HepG2 (cell line): ENCODE data around the gene RUVBL1. TPM values are rescaled to one million over a fixed set of nuclear protein-coding genes. Genes with fewer than 3 reads are reported as not detected.

Source experiments
- ATF7 ChIP-seq, 2 experiments: fragments of 450-650 bp in 1 of 2; sonication (generic) in 1 of 2; formaldehyde crosslinking in 1 of 2; IDR thresholded peaks; 2 replicates each; pipeline versions ENCODE4 v1.4.0 to v1.6.1; 2016 to 2020; ENCODE audit warnings: antibody characterized with exemption in 1 of 2, mild to moderate bottlenecking in 1 of 2, missing genetic modification reagents in 1 of 2
- CENPT ChIP-seq: sonication (generic); formaldehyde crosslinking; IDR thresholded peaks from 2 replicates; pipeline ENCODE4 v1.8.0; 2022; ENCODE audit warnings: low read depth, mild to moderate bottlenecking, moderate library complexity, missing genetic modification reagents
- CENPX ChIP-seq: sonication (generic); formaldehyde crosslinking; IDR thresholded peaks from 2 replicates; pipeline ENCODE4 v1.9.0; 2021; ENCODE audit warnings: mild to moderate bottlenecking, missing genetic modification reagents, moderate library complexity
- CREM ChIP-seq, 2 experiments: sonication (generic) in 1 of 2; formaldehyde crosslinking in 1 of 2; IDR thresholded peaks; 2 replicates each; pipeline versions ENCODE4 v1.4.0 to v1.6.1; 2016 to 2020; ENCODE audit warnings: antibody characterized with exemption in 1 of 2, mild to moderate bottlenecking in 1 of 2, missing genetic modification reagents in 1 of 2
- DNMT3B ChIP-seq: conservative IDR thresholded peaks from 2 replicates; pipeline ENCODE4 v1.6.1; 2016; ENCODE audit warnings: missing biosample characterization, control low read depth
- LBX2 ChIP-seq: sonication (generic); formaldehyde crosslinking; IDR thresholded peaks from 2 replicates; pipeline ENCODE4 v1.5.0; 2020; ENCODE audit warnings: missing genetic modification reagents, mild to moderate bottlenecking, borderline replicate concordance
- MEF2D ChIP-seq: sonication (generic); formaldehyde crosslinking; IDR thresholded peaks from 2 replicates; pipeline ENCODE4 v1.5.1; 2020; ENCODE audit warnings: mild to moderate bottlenecking, missing genetic modification reagents
- MXD1 ChIP-seq: sonication (generic); formaldehyde crosslinking; IDR thresholded peaks from 2 replicates; pipeline ENCODE4 v1.4.0; 2020; ENCODE audit warnings: mild to moderate bottlenecking, missing genetic modification reagents
- NFKB2 ChIP-seq: sonication (generic); formaldehyde crosslinking; IDR thresholded peaks from 2 replicates; pipeline ENCODE4 v1.4.0; 2020; ENCODE audit warnings: missing genetic modification reagents, borderline replicate concordance
- NFYC ChIP-seq: IDR thresholded peaks from 2 replicates; pipeline ENCODE4 v1.6.1; 2016; ENCODE audit warnings: missing genetic modification reagents, missing compliant biosample characterization
- SOX6 ChIP-seq, 2 experiments: fragments of 450-650 bp in 1 of 2; sonication (generic) in 1 of 2; formaldehyde crosslinking in 1 of 2; IDR thresholded peaks; 2 replicates each; pipeline versions ENCODE4 v1.4.0 to v1.6.1; 2017 to 2020; ENCODE audit warnings: antibody characterized with exemption in 1 of 2, mild to moderate bottlenecking in 1 of 2, missing genetic modification reagents in 1 of 2
- STAG1 ChIP-seq: sonication (generic); formaldehyde crosslinking; IDR thresholded peaks from 2 replicates; pipeline ENCODE4 v1.4.0; 2020; ENCODE audit warnings: missing genetic modification reagents
- TEAD3 ChIP-seq: optimal IDR thresholded peaks from 2 replicates; pipeline ENCODE3; 2016; ENCODE audit warnings: borderline replicate concordance
- THAP8 ChIP-seq: sonication (generic); formaldehyde crosslinking; IDR thresholded peaks from 2 replicates; pipeline ENCODE4 v1.5.1; 2020; ENCODE audit warnings: missing genetic modification reagents, mild to moderate bottlenecking, borderline replicate concordance
- ZBTB2 ChIP-seq: sonication (generic); formaldehyde crosslinking; IDR thresholded peaks from 2 replicates; pipeline ENCODE4 v1.8.0; 2022; ENCODE audit warnings: low read depth, missing genetic modification reagents
- ZBTB34 ChIP-seq: sonication (generic); formaldehyde crosslinking; IDR thresholded peaks from 2 replicates; pipeline ENCODE4 v1.8.0; 2022; ENCODE audit warnings: mild to moderate bottlenecking, missing genetic modification reagents
- ZBTB7B ChIP-seq: sonication (generic); formaldehyde crosslinking; IDR thresholded peaks from 2 replicates; pipeline ENCODE4 v1.4.0; 2020; ENCODE audit warnings: missing genetic modification reagents
- ZFP36L1 ChIP-seq: sonication (generic); formaldehyde crosslinking; IDR thresholded peaks from 2 replicates; pipeline ENCODE4 v1.8.0; 2022; ENCODE audit warnings: mild to moderate bottlenecking, missing genetic modification reagents, moderate library complexity
- ZNF367 ChIP-seq: sonication (generic); formaldehyde crosslinking; IDR thresholded peaks from 2 replicates; pipeline ENCODE4 v1.4.0; 2020; ENCODE audit warnings: missing genetic modification reagents, borderline replicate concordance
- ZNF543 ChIP-seq: sonication (generic); formaldehyde crosslinking; IDR thresholded peaks from 2 replicates; pipeline ENCODE4 v1.4.0; 2020; ENCODE audit warnings: mild to moderate bottlenecking, missing genetic modification reagents
- ZNF556 ChIP-seq: sonication (generic); formaldehyde crosslinking; IDR thresholded peaks from 2 replicates; pipeline ENCODE4 v1.4.0; 2020; ENCODE audit warnings: mild to moderate bottlenecking, missing genetic modification reagents, borderline replicate concordance
- ZNF605 ChIP-seq: sonication (generic); formaldehyde crosslinking; IDR thresholded peaks from 2 replicates; pipeline ENCODE4 v1.8.0; 2022; ENCODE audit warnings: mild to moderate bottlenecking, missing genetic modification reagents
- ZNF616 ChIP-seq: sonication (generic); formaldehyde crosslinking; IDR thresholded peaks from 2 replicates; pipeline ENCODE4 v1.5.0; 2020; ENCODE audit warnings: low read depth, mild to moderate bottlenecking, missing genetic modification reagents
- ZNF780A ChIP-seq: sonication (generic); formaldehyde crosslinking; IDR thresholded peaks from 2 replicates; pipeline ENCODE4 v1.8.0; 2022; ENCODE audit warnings: mild to moderate bottlenecking, missing genetic modification reagents, moderate library complexity
- polyA plus RNA-seq, 8 experiments: library from polyadenylated mRNA; depleted of rRNA in 3 of 8; stranded (reverse) in 7 of 8; unstranded in 1 of 8; fragments of >200 nt; fragmentation: Illumina TruSeq in 4 of 8; extraction: Trizol in 4 of 8; gene quantifications; 2 replicates each; pipeline versions ENCODE4 v1.2.1 to v1.2.3, GENCODE V29; 2011 to 2016; ENCODE audit warnings: low read depth in 4 of 8, missing spikeins in 1 of 8, mixed read lengths in 1 of 8; ENCODE audit not compliant: insufficient read depth in 1 of 8
- total RNA-seq, 5 experiments: library from RNA; depleted of rRNA; stranded (reverse); fragments of >200 nt; fragmentation: Illumina TruSeq; extraction: Trizol; gene quantifications; 2 replicates each; pipeline ENCODE4 v1.2.3, GENCODE V29; 2016; ENCODE audit warnings: low read depth in 1 of 5

The RUVBL1 gene
- total and polyA plus RNA-seq, 2 of the 13 experiments (the other 11 are each of a cell fraction or from before 2014, with no cell fraction given), result 32.7 to 86.3 TPM

DNA sequence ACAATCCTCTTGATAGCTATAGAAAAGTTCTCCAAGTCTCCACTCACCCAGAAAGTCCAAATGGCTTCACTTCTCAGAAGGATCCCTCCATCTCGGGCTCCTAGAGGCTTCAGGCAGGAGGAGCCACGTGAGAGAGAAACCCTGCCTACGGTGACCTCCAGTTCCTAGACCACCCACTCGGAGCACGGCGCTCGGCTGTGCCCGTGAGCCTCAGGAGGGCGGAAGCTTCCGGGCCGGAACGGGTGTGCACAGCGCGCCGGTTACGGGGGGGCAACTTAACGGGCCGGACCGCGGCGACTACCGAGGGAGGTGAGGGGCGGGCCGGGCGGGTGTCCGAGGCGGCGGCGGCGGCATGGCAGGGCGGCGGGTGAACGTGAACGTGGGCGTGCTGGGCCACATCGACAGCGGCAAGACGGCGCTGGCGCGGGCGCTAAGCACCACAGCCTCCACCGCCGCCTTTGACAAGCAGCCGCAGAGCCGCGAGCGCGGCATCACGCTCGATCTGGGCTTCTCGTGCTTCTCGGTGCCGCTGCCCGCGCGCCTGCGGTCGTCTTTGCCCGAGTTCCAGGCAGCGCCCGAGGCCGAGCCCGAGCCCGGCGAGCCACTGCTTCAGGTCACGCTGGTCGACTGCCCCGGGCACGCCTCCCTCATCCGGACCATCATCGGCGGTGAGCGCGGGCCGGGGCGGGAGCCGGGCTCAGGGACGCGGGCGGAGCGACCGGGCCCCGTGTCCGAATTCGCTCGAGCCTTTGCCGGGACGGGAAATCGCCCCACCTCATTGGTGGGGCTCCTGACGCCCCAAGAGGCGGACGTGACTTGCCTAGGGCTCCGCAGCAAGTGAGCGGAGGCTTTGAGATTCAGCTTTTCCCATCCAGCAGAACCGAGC, 29.8 kb upstream of the RUVBL1 start, which contains the start of gene EEFSEC (continued):
- TF ChIP-seq ZBTB34 (CRISPR knock-in tag) (peak; percentile 74; the same call in 1 of the 2 replicates), ZNF543 (CRISPR knock-in tag) (peak; percentile 78; the same call in 1 of the 2 replicates), THAP8 (CRISPR knock-in tag) (peak; percentile 95; the same call in 1 of the 2 replicates), ZBTB7B (CRISPR knock-in tag) (peak; percentile 85), NFYC (peak; percentile 77), ZNF780A (CRISPR knock-in tag) (peak; percentile 89), ZNF605 (CRISPR knock-in tag) (peak; percentile 17; the same call in 1 of the 2 replicates), TEAD3 (CRISPR knock-in tag) (peak; percentile 59), LBX2 (CRISPR knock-in tag) (0 out of 2 replicates have a peak, but pooled peaks have one; percentile 71), MXD1 (peak; percentile 88), ATF7 (IDR thresholded peaks at IDR 0.05) (no peak), ATF7 (CRISPR knock-in tag; IDR thresholded peaks at IDR 0.05) (peak; percentile 35; the same call in 1 of the 2 replicates), CREM (IDR thresholded peaks at IDR 0.05) (no peak), CREM (CRISPR knock-in tag; IDR thresholded peaks at IDR 0.05) (no peak), ZNF616 (CRISPR knock-in tag) (peak; percentile 88; the same call in 1 of the 2 replicates), STAG1 (peak; percentile 18), NFKB2 (CRISPR knock-in tag) (peak; percentile 84; the same call in 1 of the 2 replicates), SOX6 (IDR thresholded peaks at IDR 0.05) (no peak), SOX6 (CRISPR knock-in tag; IDR thresholded peaks at IDR 0.05) (peak; percentile 69), ZBTB2 (peak; percentile 99), DNMT3B (CRISPR knock-in tag) (no peak), CENPX (CRISPR knock-in tag) (no peak), ZNF556 (CRISPR knock-in tag) (peak; percentile 98), ZFP36L1 (CRISPR knock-in tag) (no peak), CENPT (CRISPR knock-in tag) (no peak), MEF2D (CRISPR knock-in tag) (0 out of 2 replicates have a peak, but pooled peaks have one; percentile 37), ZNF367 (CRISPR knock-in tag) (no peak; the same call in 1 of the 2 replicates)
